ENCODE results near the gene NBPF6. TPM values are rescaled to one million over a fixed set of nuclear protein-coding genes. Genes with fewer than 3 reads are reported as not detected.
"Not testable (repeated sequence)": the region's sequence is repeated elsewhere in the genome, so short reads cannot be mapped to it uniquely, and the experiment has no call there.

The NBPF6 gene, protein sequence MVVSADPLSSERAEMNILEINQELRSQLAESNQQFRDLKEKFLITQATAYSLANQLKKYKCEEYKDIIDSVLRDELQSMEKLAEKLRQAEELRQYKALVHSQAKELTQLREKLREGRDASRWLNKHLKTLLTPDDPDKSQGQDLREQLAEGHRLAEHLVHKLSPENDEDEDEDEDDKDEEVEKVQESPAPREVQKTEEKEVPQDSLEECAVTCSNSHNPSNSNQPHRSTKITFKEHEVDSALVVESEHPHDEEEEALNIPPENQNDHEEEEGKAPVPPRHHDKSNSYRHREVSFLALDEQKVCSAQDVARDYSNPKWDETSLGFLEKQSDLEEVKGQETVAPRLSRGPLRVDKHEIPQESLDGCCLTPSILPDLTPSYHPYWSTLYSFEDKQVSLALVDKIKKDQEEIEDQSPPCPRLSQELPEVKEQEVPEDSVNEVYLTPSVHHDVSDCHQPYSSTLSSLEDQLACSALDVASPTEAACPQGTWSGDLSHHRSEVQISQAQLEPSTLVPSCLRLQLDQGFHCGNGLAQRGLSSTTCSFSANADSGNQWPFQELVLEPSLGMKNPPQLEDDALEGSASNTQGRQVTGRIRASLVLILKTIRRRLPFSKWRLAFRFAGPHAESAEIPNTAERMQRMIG
- total RNA-seq, result not detected

DNA sequence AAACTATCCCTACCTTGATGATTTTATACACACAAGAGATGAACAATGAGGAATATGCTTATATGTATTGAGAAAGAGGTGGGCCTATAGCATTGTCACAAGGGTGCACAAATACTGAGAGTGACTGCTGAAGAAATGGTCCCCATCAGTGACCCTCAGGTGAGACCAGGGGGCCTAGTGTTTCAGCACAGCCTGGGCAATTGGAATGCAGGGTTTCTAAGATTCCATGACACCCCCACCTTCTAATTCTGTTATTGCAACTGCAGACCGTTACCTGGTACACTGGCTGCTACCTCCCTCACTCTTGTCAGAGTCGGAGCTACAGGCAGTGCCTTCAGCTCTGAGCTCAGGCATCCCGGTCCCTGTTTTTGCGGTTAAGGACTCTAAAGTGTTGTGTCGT is at the start of gene NBPF6:
NBPF6 (plus strand) TSS at position 301 of the 400 bp plus-strand sequence. CDS start 259 bp downstream, outside the sequence.
- TF ChIP-seq, protein P1, sequence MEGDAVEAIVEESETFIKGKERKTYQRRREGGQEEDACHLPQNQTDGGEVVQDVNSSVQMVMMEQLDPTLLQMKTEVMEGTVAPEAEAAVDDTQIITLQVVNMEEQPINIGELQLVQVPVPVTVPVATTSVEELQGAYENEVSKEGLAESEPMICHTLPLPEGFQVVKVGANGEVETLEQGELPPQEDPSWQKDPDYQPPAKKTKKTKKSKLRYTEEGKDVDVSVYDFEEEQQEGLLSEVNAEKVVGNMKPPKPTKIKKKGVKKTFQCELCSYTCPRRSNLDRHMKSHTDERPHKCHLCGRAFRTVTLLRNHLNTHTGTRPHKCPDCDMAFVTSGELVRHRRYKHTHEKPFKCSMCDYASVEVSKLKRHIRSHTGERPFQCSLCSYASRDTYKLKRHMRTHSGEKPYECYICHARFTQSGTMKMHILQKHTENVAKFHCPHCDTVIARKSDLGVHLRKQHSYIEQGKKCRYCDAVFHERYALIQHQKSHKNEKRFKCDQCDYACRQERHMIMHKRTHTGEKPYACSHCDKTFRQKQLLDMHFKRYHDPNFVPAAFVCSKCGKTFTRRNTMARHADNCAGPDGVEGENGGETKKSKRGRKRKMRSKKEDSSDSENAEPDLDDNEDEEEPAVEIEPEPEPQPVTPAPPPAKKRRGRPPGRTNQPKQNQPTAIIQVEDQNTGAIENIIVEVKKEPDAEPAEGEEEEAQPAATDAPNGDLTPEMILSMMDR (IDR thresholded peaks at IDR 0.05; ENCODE audit: low read depth), result not testable (repeated sequence)

DNA sequence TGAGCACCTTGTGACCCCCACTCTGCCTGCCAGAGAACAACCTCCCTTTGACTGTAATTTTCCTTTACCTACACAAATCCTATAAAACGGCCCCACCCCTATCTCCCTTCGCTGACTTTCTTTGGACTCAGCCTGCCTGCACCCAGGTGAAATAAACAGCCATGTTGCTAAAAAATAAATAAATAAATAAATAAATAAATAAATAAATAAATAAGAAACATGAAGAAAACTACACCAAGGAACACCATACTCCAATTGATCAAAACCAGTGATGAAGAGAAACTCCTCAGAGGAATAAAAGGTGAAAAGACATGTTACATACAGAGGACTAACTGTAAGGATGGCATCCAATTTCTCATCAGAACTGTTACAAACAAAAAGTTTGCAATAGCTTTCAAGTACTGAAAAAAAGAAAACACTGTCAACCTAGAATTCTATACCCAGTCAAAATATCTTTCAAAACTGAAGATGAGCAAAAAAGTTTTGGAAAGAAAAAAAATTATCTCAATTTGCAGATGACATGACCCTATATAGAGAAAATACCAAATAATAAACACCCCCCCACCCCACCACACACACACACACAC is 28.4 kb downstream of the NBPF6 start:
- TF ChIP-seq, protein P1 (IDR thresholded peaks at IDR 0.05; ENCODE audit: low read depth), result no peak

DNA sequence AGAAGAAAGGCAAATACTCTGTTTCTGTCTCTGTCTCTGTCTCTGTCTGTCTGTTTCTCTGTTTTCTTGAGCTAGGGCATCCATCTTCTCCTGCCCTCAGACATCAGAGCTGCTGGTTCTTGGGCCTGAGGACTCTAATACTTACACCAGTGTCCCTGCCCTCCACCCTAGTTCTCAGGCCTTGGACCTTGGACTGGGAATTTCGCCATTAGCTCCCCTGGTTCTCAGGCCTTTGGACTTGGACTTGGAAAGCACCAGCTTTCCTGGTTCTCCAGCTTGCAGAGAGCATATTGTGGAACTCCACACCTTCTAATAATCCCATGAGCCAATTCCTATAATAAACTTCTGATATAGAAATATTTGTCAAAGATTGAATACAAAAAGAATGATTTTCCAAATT is 32.6 kb downstream of the NBPF6 start:
- TF ChIP-seq, protein P1 (IDR thresholded peaks at IDR 0.05; ENCODE audit: low read depth), result no peak

DNA sequence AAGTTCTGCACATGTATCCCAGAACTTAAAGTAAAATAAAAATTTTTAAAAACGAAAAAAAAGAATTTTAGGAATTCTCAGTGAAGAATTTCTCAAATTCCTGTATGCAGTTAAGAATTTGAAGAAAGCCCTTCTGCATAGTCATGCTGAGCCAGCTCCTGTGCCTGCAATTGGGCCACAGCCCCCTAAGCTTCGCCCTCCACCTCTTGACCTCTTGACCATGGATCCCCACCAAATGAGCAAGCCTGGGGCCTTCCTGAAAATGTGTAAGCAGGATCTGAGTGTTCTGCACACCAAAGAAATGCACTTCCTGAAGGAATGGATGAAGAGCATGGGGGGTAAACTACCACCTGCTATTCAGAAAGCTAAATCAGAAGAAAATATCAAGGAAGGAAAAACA is 52.0 kb downstream of the NBPF6 start:
- TF ChIP-seq, protein P1 (IDR thresholded peaks at IDR 0.05; ENCODE audit: low read depth), result no peak

DNA sequence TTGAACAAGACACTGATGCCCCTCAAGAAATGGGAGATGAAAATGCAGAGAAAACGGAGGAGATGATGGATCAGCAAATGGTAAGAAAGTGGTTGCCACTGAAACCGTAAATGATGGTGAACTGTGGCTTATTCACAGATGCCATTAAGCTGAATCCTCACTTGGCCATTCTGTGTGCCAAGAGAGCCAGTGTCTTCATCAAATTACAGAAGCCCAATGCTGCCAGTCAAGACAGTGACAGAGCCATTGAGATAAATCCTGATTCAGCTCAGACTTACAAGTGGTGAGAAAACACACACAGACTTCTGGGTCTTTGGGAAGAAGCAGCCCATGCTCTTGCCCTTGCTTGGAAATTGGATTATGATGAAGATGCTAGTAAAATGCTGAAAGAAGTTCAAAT is 52.5 kb downstream of the NBPF6 start:
- TF ChIP-seq, protein P1 (IDR thresholded peaks at IDR 0.05; ENCODE audit: low read depth), result no peak

DNA sequence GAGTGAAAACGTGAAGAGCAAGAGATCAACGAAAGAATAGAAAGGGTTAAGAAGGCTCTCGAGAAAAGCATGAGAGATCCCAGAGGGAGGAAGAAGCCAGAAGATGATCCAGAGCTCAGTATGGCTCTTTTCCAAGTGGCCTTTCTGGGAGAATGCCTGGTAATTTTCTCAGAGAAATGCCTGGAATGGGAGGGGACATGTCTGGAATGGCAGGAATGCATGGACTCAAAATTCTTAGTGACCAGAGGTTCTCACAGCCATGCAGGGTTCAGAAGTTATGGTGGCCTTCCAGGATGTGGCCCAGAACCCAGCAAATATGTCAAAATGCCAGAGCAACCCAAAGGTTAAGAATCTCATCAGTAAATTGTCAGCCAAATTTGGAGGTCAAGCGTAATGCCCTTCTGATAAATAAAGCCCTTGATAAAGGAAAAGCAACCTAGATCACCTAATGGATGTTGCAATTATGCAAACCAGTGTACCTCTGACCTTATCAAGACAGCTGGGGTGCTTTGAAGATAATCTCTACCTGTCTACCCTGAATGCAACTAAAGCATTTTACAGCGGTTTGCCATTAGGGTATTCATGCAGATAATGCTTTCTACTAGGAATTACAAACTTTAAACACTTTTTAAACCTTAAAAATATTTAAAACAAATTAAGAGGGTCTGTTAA is 53.1 kb downstream of the NBPF6 start:
- TF ChIP-seq, protein P1 (IDR thresholded peaks at IDR 0.05; ENCODE audit: low read depth), result no peak

DNA sequence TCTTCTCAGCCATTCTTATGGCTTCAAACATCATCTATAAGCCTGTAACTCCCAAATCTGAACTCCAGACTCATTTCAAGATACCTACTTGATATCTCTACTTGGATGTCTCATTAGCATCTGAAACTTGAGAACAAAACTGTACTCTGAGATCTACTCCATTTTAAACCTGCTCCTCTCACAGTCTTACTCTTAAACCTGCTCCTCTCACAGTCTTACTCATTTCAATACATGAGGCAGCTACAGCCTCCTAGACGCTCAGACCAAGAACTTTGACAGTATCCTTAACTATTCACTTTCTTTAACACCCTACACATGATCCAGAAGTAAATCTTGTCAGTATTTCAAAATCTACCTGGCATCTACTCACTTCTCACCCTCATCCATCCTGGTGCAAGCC is 54.3 kb downstream of the NBPF6 start:
- TF ChIP-seq, protein P1 (IDR thresholded peaks at IDR 0.05; ENCODE audit: low read depth), result no peak

Data from subcutaneous adipose tissue (tissue), 4 donors.